Smooth muscle cell (in vitro differentiated cells): ENCODE measurements around the gene PPP6R3. TPM values are rescaled to one million over a fixed set of nuclear protein-coding genes. Genes with fewer than 3 reads are reported as not detected.

ENCODE experiments used
- DNase-seq: peaks from one replicate; lab custom pipeline; 2025; ENCODE audit not compliant: unreplicated experiment; lab: John Stamatoyannopoulos, UW
- H2AFZ ChIP-seq: fragments of 200-600 bp; sonication (generic); 2 replicates; pipeline ENCODE4 v1.6.0; 2016; ENCODE audit warnings: antibody characterized with exemption, low read depth, mild to moderate bottlenecking
- H3F3A ChIP-seq: fragments of 200-600 bp; sonication (generic); 2 replicates; pipeline ENCODE4 v1.6.0; 2017; ENCODE audit warnings: antibody characterized with exemption, low read depth
- H3K27ac ChIP-seq: fragments of 200-600 bp; sonication (generic); 2 replicates; pipeline ENCODE4 v1.5.1; 2016; ENCODE audit warnings: low read depth, mild to moderate bottlenecking
- H3K27me3 ChIP-seq: fragments of 200-600 bp; sonication (generic); 2 replicates; pipeline ENCODE4 v1.6.1; 2016; ENCODE audit warnings: low read depth, mild to moderate bottlenecking
- H3K36me3 ChIP-seq: fragments of 200-600 bp; sonication (generic); 2 replicates; pipeline ENCODE4 v1.5.1; 2016; ENCODE audit warnings: low read depth
- H3K4me1 ChIP-seq: fragments of 200-600 bp; sonication (generic); 2 replicates; pipeline ENCODE4 v1.5.1; 2016; ENCODE audit warnings: low read depth
- H3K4me2 ChIP-seq: fragments of 200-600 bp; sonication (generic); 2 replicates; pipeline ENCODE4 v1.6.0; 2016; ENCODE audit warnings: mild to moderate bottlenecking
- H3K4me3 ChIP-seq: fragments of 200-600 bp; sonication (generic); 2 replicates; pipeline ENCODE4 v1.5.1; 2016; ENCODE audit warnings: mild to moderate bottlenecking
- H3K79me2 ChIP-seq: fragments of 200-600 bp; sonication (generic); 2 replicates; pipeline ENCODE4 v1.6.0; 2016; ENCODE audit warnings: low read depth, mild to moderate bottlenecking
- H3K9ac ChIP-seq: fragments of 200-600 bp; sonication (generic); 2 replicates; pipeline ENCODE4 v1.6.0; 2016; ENCODE audit warnings: low read depth
- H3K9me3 ChIP-seq: fragments of 200-600 bp; sonication (generic); replicated peaks from 2 replicates; pipeline ENCODE4 v1.5.1; 2016; ENCODE audit warnings: low read depth
- H4K20me1 ChIP-seq: fragments of 200-600 bp; sonication (generic); 2 replicates; pipeline ENCODE4 v1.6.0; 2016; ENCODE audit warnings: low read depth
- WGBS: methylation state at CpG from one replicate; pipeline ENCODE4 v1.1.7; 2016; ENCODE audit warnings: low lambda C conversion rate; 5-methylcytosine and 5-hydroxymethylcytosine counted together
- polyA plus RNA-seq: library from polyadenylated mRNA; unstranded; fragments of >200 nt; fragmentation: Nextera tagmentation; extraction: Ambion mirVana; gene quantifications from 2 replicates; pipeline ENCODE4 v1.2.1, GENCODE V29; 2016
- total RNA-seq: library from RNA; depleted of rRNA; stranded (reverse); fragments of >200 nt; gene quantifications from 2 replicates; pipeline ENCODE4 v1.2.3, GENCODE V29; 2014
- TF ChIP-seq, protein P1 (sequence below): fragments of 200-600 bp; sonication (generic); IDR thresholded peaks from 2 replicates; pipeline ENCODE4 v1.5.1; 2017; ENCODE audit warnings: borderline replicate concordance, mild to moderate bottlenecking, antibody characterized with exemption; ENCODE audit not compliant: insufficient read depth, poor library complexity, severe bottlenecking

PPP6R3 gene
- total and polyA plus RNA-seq, 2 experiments from 2014 or later, result 28.4 to 121 TPM

DNA sequence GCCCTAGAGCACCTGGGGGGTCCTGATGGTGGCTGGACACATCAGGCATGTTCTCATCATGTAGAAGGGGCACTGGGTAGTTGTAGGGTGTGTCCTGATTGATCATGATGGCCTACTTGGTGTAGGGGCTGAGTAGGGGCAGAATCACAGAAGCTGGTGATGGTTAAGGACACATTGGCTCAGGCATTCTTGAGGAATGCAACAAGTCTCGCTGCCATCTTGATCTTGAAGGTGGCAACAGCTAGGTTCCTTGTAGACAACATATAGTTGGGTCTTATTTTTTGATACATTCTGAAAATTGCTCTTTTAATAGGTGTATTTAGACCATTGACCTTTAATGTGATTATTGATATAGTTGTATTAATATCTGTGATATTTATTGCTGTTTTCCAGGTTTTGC is 28.1 kb downstream of the PPP6R3 start:
- Histone ChIP-seq H3K9ac (no peak overlapping the region), H3K9me3 (no peaks in the 10 kb centered on the region), H3K4me1 (no peaks in the 10 kb centered on the region), H3K27ac (no peak overlapping the region), H4K20me1 (peaks cover 100% of the 10 kb centered on the region), H3K4me3 (no peak overlapping the region), H3F3A (no peaks in the 10 kb centered on the region), H3K4me2 (no peak overlapping the region), H3K36me3 (no peaks in the 10 kb centered on the region), H3K79me2 (peaks cover 100% of the 10 kb centered on the region), H2AFZ (no peak overlapping the region), H3K27me3 (no peaks in the 10 kb centered on the region)
- DNase-seq, result no peak
- TF ChIP-seq, protein P1, sequence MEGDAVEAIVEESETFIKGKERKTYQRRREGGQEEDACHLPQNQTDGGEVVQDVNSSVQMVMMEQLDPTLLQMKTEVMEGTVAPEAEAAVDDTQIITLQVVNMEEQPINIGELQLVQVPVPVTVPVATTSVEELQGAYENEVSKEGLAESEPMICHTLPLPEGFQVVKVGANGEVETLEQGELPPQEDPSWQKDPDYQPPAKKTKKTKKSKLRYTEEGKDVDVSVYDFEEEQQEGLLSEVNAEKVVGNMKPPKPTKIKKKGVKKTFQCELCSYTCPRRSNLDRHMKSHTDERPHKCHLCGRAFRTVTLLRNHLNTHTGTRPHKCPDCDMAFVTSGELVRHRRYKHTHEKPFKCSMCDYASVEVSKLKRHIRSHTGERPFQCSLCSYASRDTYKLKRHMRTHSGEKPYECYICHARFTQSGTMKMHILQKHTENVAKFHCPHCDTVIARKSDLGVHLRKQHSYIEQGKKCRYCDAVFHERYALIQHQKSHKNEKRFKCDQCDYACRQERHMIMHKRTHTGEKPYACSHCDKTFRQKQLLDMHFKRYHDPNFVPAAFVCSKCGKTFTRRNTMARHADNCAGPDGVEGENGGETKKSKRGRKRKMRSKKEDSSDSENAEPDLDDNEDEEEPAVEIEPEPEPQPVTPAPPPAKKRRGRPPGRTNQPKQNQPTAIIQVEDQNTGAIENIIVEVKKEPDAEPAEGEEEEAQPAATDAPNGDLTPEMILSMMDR, result no peak
- WGBS, result 97% methylated on average over 1 of the region's 1 CpG

- Histone ChIP-seq H3K4me3 (no peak overlapping the region), H3F3A (peaks cover 11% of the 10 kb centered on the region), H3K79me2 (peaks cover 98% of the 10 kb centered on the region), H3K4me2 (no peak overlapping the region), H2AFZ (no peak overlapping the region), H3K4me1 (no peaks in the 10 kb centered on the region), H3K9me3 (no peaks in the 10 kb centered on the region), H4K20me1 (peaks cover 100% of the 10 kb centered on the region), H3K36me3 (no peaks in the 10 kb centered on the region), H3K27me3 (no peaks in the 10 kb centered on the region), H3K9ac (no peak overlapping the region), H3K27ac (no peak overlapping the region)
- no peak for DNase-seq
- TF ChIP-seq, protein P1, result no peak
- over 99% methylated on average over 3 of the region's 3 CpGs for WGBS
Measured at GRCh38 chr11:68495220-68495729, 34.7 kb downstream of the PPP6R3 start.

GRCh38 chr11:68495872-68496271 is 35.3 kb downstream of the PPP6R3 start:
- Histone ChIP-seq H2AFZ (no peak overlapping the region), H3K79me2 (peaks cover 98% of the 10 kb centered on the region), H4K20me1 (peaks cover 100% of the 10 kb centered on the region), H3F3A (peaks cover 11% of the 10 kb centered on the region), H3K4me1 (no peaks in the 10 kb centered on the region), H3K27me3 (no peaks in the 10 kb centered on the region), H3K9me3 (no peaks in the 10 kb centered on the region), H3K9ac (no peak overlapping the region), H3K4me3 (no peak overlapping the region), H3K36me3 (no peaks in the 10 kb centered on the region), H3K27ac (no peak overlapping the region), H3K4me2 (no peak overlapping the region)
- TF ChIP-seq, protein P1, result no peak
- WGBS, result 100% methylated on average over 3 of the region's 3 CpGs
- no peak for DNase-seq

DNA sequence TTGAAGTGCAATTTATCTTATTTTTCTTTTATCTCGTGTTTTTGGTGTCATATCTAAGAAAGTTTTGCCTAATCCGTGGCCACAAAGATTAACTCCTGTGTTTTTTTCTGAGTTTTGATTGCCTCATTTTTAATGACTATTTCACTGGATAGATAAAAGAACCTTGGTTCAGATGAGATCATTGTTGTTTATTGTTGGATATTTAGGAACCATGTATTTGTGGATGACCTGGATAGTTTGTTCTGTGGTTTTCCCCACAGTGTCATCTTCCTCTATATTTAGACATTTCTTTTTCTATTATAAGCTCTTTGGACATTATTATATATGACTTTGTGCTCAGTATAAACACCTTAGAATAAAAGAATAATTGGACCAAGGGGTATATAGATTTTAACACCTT is 37.2 kb downstream of the PPP6R3 start:
- H3K9me3 ChIP-seq, result no peaks in the 10 kb centered on the region
- no peak for DNase-seq
- H3K79me2 ChIP-seq, result peaks cover 98% of the 10 kb centered on the region
- 78% methylated on average over 2 of the region's 2 CpGs for WGBS
- H3K4me1 ChIP-seq, result no peaks in the 10 kb centered on the region
- H3K9ac ChIP-seq, result no peak overlapping the region
- H4K20me1 ChIP-seq, result peaks cover 100% of the 10 kb centered on the region
- H3K36me3 ChIP-seq, result no peaks in the 10 kb centered on the region
- H3K27me3 ChIP-seq, result no peaks in the 10 kb centered on the region
- TF ChIP-seq, protein P1, result no peak
- H3K4me2 ChIP-seq, result no peak overlapping the region
- peaks cover 16% of the 10 kb centered on the region for H3F3A ChIP-seq
- H3K27ac ChIP-seq, result no peak overlapping the region
- no peak overlapping the region for H2AFZ ChIP-seq
- H3K4me3 ChIP-seq, result no peak overlapping the region
